Measurements from ENCODE around the gene SDHAF2.

DNA sequence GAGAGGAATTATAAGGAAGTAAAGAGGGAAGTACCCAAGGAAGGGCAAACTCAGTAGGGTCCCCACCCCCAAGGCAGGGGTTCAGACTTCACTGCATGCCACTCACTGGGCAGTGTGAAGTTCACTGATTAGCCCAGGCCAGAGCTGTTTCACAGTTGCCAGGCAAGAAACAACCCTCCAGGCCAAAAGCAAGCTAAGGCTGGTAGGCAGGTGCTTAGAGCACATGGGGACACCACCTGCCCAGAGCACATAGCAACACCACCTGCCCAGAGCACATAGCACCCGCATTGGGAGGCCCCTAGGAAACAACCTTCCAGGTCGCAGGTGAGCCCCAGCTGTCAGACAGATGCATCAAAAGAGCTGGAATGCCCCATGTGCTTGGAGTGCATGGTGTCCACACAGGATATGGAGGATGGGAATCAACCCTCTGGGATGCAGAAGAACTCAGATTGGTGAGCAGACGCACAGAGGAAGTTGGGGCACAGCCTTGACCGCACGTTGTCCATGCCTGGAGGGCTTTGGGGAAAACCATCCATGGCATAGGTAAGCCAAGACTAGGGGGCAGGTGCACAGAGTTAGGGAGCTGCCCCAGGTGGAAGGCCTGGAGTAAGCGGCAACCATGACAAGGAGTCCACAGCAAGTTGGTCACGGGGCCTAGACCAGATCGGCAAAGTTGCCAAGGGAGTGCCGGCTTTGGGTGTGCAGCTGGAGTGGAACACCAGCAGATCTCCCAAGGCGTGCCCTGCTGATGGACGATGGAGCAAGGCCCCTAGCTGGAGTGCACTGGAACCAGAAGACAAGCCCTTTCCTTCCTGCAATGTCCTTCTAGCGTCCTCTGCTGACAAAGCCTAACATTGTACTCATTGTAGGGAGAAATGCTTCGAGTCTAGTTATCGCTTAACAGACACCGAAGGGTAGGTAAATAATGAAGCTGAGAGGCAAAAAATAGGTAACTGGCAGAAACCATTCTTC lies 45.4 kb upstream of the SDHAF2 start:
- TF ChIP-seq, protein P1, sequence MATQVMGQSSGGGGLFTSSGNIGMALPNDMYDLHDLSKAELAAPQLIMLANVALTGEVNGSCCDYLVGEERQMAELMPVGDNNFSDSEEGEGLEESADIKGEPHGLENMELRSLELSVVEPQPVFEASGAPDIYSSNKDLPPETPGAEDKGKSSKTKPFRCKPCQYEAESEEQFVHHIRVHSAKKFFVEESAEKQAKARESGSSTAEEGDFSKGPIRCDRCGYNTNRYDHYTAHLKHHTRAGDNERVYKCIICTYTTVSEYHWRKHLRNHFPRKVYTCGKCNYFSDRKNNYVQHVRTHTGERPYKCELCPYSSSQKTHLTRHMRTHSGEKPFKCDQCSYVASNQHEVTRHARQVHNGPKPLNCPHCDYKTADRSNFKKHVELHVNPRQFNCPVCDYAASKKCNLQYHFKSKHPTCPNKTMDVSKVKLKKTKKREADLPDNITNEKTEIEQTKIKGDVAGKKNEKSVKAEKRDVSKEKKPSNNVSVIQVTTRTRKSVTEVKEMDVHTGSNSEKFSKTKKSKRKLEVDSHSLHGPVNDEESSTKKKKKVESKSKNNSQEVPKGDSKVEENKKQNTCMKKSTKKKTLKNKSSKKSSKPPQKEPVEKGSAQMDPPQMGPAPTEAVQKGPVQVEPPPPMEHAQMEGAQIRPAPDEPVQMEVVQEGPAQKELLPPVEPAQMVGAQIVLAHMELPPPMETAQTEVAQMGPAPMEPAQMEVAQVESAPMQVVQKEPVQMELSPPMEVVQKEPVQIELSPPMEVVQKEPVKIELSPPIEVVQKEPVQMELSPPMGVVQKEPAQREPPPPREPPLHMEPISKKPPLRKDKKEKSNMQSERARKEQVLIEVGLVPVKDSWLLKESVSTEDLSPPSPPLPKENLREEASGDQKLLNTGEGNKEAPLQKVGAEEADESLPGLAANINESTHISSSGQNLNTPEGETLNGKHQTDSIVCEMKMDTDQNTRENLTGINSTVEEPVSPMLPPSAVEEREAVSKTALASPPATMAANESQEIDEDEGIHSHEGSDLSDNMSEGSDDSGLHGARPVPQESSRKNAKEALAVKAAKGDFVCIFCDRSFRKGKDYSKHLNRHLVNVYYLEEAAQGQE (IDR thresholded peaks at IDR 0.05; ENCODE audit: borderline replicate concordance) = peak; percentile 90
- TF ChIP-seq, protein P1 (CRISPR knock-in tag; IDR thresholded peaks at IDR 0.05; ENCODE audit: low read depth) = no peak
- peak; percentile 89 for TF ChIP-seq SMC3 (conservative IDR thresholded peaks at IDR 0.05; ENCODE audit: insufficient read depth, low read depth, low read length)
- TF ChIP-seq, protein P2, sequence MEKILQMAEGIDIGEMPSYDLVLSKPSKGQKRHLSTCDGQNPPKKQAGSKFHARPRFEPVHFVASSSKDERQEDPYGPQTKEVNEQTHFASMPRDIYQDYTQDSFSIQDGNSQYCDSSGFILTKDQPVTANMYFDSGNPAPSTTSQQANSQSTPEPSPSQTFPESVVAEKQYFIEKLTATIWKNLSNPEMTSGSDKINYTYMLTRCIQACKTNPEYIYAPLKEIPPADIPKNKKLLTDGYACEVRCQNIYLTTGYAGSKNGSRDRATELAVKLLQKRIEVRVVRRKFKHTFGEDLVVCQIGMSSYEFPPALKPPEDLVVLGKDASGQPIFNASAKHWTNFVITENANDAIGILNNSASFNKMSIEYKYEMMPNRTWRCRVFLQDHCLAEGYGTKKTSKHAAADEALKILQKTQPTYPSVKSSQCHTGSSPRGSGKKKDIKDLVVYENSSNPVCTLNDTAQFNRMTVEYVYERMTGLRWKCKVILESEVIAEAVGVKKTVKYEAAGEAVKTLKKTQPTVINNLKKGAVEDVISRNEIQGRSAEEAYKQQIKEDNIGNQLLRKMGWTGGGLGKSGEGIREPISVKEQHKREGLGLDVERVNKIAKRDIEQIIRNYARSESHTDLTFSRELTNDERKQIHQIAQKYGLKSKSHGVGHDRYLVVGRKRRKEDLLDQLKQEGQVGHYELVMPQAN (IDR thresholded peaks at IDR 0.05; ENCODE audit: borderline replicate concordance) = no peak
- TF ChIP-seq EZH2 (IDR thresholded peaks at IDR 0.05; ENCODE audit: borderline replicate concordance, low read depth, low read length) = no peak
- no peak for TF ChIP-seq NFYB (IDR thresholded peaks at IDR 0.05; ENCODE audit: extremely low read depth, insufficient read length)
- no peak for TF ChIP-seq ZNF165 (CRISPR knock-in tag; IDR thresholded peaks at IDR 0.05; ENCODE audit: borderline replicate concordance)
- TF ChIP-seq MTF1 (CRISPR knock-in tag; IDR thresholded peaks at IDR 0.05; ENCODE audit: borderline replicate concordance) = no peak
- TF ChIP-seq, protein P3, sequence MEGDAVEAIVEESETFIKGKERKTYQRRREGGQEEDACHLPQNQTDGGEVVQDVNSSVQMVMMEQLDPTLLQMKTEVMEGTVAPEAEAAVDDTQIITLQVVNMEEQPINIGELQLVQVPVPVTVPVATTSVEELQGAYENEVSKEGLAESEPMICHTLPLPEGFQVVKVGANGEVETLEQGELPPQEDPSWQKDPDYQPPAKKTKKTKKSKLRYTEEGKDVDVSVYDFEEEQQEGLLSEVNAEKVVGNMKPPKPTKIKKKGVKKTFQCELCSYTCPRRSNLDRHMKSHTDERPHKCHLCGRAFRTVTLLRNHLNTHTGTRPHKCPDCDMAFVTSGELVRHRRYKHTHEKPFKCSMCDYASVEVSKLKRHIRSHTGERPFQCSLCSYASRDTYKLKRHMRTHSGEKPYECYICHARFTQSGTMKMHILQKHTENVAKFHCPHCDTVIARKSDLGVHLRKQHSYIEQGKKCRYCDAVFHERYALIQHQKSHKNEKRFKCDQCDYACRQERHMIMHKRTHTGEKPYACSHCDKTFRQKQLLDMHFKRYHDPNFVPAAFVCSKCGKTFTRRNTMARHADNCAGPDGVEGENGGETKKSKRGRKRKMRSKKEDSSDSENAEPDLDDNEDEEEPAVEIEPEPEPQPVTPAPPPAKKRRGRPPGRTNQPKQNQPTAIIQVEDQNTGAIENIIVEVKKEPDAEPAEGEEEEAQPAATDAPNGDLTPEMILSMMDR (IDR thresholded peaks at IDR 0.05 in 2 of 3, conservative IDR thresholded peaks at IDR 0.05 in 1 of 3; ENCODE audit: insufficient read depth in 2 of 3, low read depth in 1 of 3, low read length in 3 of 3) = peak; percentile 84 to 97 (median 91)
- no peak for TF ChIP-seq SREBF2 (CRISPR knock-in tag; IDR thresholded peaks at IDR 0.05)
- no peak for TF ChIP-seq POLR2AphosphoS5 (IDR thresholded peaks at IDR 0.05; ENCODE audit: control insufficient read depth, insufficient read depth, low read depth, low read length)
- TF ChIP-seq ZNF274 (IDR thresholded peaks at IDR 0.05; ENCODE audit: borderline replicate concordance, low read depth, low read length) = no peak
- TF ChIP-seq, protein P4, sequence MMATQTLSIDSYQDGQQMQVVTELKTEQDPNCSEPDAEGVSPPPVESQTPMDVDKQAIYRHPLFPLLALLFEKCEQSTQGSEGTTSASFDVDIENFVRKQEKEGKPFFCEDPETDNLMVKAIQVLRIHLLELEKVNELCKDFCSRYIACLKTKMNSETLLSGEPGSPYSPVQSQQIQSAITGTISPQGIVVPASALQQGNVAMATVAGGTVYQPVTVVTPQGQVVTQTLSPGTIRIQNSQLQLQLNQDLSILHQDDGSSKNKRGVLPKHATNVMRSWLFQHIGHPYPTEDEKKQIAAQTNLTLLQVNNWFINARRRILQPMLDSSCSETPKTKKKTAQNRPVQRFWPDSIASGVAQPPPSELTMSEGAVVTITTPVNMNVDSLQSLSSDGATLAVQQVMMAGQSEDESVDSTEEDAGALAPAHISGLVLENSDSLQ (IDR thresholded peaks at IDR 0.05) = no peak
- TF ChIP-seq ZNF780A (CRISPR knock-in tag; IDR thresholded peaks at IDR 0.05) = no peak
